Testis (tissue), 3 donors: Measurements from ENCODE around the gene RGS7. TPM values are rescaled to one million over a fixed set of nuclear protein-coding genes. Genes with fewer than 3 reads are reported as not detected.

ENCODE experiments used
- DNase-seq: peaks from one replicate; pipeline ENCODE4 v3.0.0-alpha.2; 2019
- H3K27ac ChIP-seq, 2 donors: fragments of 200-600 bp; sonication (generic); one replicate each; pipeline ENCODE4 v1.5.1; 2019
- H3K27me3 ChIP-seq: fragments of 200-600 bp; sonication (generic); one replicate; pipeline ENCODE4 v1.5.1; 2019
- H3K36me3 ChIP-seq: fragments of 200-600 bp; sonication (generic); one replicate; pipeline ENCODE4 v1.5.1; 2017; ENCODE audit warnings: low read depth; ENCODE audit errors: missing control alignments
- H3K4me1 ChIP-seq: fragments of 200-600 bp; sonication (generic); one replicate; pipeline ENCODE4 v1.5.1; 2019
- H3K4me3 ChIP-seq, 2 donors: fragments of 200-600 bp; sonication (generic); one replicate each; pipeline ENCODE4 v1.5.1; 2017 to 2019
- H3K9me3 ChIP-seq: fragments of 200-600 bp; sonication (generic); one replicate; pipeline ENCODE4 v1.5.1; 2017
- POLR2A ChIP-seq: fragments of 450-650 bp; IDR thresholded peaks from one replicate; pipeline ENCODE4 v1.6.1; 2017; ENCODE audit warnings: antibody characterized with exemption, mild to moderate bottlenecking, moderate library complexity
- WGBS, 2 donors: methylation state at CpG; one replicate each; pipeline ENCODE4 v1.1.5; 2018; 5-methylcytosine and 5-hydroxymethylcytosine counted together
- intact Hi-C: fragments of 100-400 bp; cut with DNase I; formaldehyde crosslinking; loops from one replicate; pipeline ENCODE4 v1.15.1; 2023; ENCODE audit warnings: low total_unique reads
- polyA plus RNA-seq: library from polyadenylated mRNA; stranded (reverse); fragments of 350-450 nt; fragmentation: Illumina TruSeq; extraction: RNeasy Lipid Tissue Mini Kit (QIAGEN cat#74804); gene quantifications from one replicate; pipeline ENCODE4 v1.2.3, GENCODE V29; 2014; ENCODE audit warnings: low read depth, low replicate concordance; ENCODE audit not compliant: insufficient read depth
- total RNA-seq, 2 donors: library from RNA; depleted of rRNA; stranded (reverse); fragments of >200 nt; gene quantifications; one replicate each; pipeline ENCODE4 v1.2.3, GENCODE V29; 2016
- TF ChIP-seq, protein P1 (sequence below), 3 experiments: fragments of 450-650 bp in 2 of 3; fragments of 200-600 bp in 1 of 3; sonication (generic) in 1 of 3; IDR thresholded peaks; one replicate each; pipeline ENCODE4 v1.5.1; 2016 to 2019; ENCODE audit warnings: antibody characterized with exemption in 3 of 3, mild to moderate bottlenecking in 2 of 3, moderate library complexity in 1 of 3

RGS7 gene
- total and polyA plus RNA-seq, 3 donors from 2014 or later, result 5.0 to 6.6 (median 5.4) TPM

DNA sequence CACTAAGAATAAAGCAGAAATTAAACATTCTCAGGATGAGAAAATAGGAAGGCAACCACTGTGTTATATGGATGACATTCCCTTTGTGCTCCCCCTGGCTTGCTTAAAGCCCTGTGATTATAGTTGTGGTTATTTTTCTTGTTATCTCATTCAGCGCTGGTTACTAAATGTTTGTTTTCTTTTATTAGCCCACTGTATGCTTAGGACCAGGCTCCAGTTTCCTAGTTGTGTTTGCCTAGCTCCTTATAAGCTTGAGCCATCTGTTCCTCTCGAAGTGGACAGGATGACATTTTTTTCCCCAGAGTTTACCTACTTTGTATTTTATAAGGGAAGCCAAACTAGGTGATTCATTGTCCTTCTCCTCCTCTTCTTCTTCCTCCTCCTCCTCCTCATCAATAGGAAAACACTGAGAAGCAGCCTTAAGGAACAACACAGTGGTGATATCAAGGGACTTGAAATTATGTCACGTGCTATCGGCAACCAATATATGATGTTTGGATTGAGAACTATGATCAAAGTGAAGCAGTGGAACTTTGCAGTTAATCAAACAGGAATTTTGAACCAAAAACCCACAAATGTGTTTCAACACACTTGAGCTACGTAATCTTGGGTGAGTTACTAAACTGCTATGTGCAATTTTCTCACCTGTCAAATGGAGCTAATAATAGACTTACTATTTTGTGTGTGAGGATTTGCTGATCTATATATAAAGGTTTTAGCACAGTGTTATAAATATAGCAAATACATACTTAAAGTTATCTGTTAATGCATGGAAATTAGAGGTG is 35.1 kb upstream of the RGS7 start:
- WGBS, 2 donors, result 84 to 91% methylated on average over 5 of the region's 5 CpGs
- DNase-seq, result no peak
- Histone ChIP-seq H3K9me3 (no peaks in the 10 kb centered on the region), H3K27ac (no peak overlapping the region), H3K4me1 (no peaks in the 10 kb centered on the region), H3K36me3 (no peaks in the 10 kb centered on the region), H3K27me3 (no peaks in the 10 kb centered on the region), H3K4me3 (no peak overlapping the region)
- TF ChIP-seq, protein P1, sequence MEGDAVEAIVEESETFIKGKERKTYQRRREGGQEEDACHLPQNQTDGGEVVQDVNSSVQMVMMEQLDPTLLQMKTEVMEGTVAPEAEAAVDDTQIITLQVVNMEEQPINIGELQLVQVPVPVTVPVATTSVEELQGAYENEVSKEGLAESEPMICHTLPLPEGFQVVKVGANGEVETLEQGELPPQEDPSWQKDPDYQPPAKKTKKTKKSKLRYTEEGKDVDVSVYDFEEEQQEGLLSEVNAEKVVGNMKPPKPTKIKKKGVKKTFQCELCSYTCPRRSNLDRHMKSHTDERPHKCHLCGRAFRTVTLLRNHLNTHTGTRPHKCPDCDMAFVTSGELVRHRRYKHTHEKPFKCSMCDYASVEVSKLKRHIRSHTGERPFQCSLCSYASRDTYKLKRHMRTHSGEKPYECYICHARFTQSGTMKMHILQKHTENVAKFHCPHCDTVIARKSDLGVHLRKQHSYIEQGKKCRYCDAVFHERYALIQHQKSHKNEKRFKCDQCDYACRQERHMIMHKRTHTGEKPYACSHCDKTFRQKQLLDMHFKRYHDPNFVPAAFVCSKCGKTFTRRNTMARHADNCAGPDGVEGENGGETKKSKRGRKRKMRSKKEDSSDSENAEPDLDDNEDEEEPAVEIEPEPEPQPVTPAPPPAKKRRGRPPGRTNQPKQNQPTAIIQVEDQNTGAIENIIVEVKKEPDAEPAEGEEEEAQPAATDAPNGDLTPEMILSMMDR (IDR thresholded peaks at IDR 0.05), result no peak
- no peak for TF ChIP-seq POLR2A
- intact Hi-C loops, result no loop called here

DNA sequence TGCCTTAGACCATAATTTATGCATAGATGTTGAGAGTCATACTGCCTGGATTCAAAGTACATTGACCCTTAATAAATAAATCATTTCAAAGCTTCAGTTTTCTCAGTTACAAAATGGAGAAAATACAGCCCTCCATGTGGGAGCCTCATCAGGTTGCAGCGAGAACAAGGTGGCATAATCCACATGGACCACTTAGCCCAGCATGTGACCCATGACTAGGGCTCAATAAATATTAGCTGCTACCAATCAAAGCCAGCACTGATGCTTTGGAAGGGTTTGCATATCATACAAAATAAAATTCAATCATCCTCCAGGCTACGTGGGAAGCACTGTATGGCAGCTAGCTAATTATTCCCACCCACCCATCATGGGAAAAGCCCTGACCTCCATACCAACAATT is 33.5 kb upstream of the RGS7 start:
- Histone ChIP-seq H3K27me3 (no peaks in the 10 kb centered on the region), H3K4me1 (no peaks in the 10 kb centered on the region), H3K36me3 (no peaks in the 10 kb centered on the region), H3K27ac (no peak overlapping the region), H3K4me3 (no peak overlapping the region), H3K9me3 (no peaks in the 10 kb centered on the region)
- 67 to 74% methylated on average over 2 of the region's 2 CpGs for WGBS, 2 donors
- DNase-seq, result no peak
- no peak for TF ChIP-seq POLR2A
- TF ChIP-seq, protein P1 (IDR thresholded peaks at IDR 0.05), result no peak
- intact Hi-C loops, result no loop called here

DNA sequence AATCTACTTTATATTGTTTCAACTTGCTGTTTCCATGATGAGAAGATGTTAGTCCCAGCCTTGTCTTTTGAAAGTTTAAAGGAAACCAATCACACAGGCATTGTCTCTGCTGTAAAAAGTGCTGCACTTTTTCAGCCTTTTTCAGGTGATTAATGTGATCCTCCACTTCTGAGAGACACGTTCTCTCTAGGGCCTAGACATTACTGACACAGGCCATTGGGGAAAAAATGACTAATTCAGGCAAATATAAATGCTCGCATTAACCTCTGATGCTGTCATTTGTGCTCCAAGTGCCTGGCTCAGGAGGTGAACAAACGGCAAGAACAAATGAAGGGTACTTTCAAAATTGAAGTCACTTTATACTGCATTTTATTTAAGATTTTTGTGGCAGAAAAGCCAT is 32.4 kb upstream of the RGS7 start:
- 47 to 63% methylated on average over 3 of the region's 3 CpGs for WGBS, 2 donors
- Histone ChIP-seq H3K9me3 (no peaks in the 10 kb centered on the region), H3K27me3 (no peaks in the 10 kb centered on the region), H3K4me1 (no peaks in the 10 kb centered on the region), H3K36me3 (no peaks in the 10 kb centered on the region), H3K4me3 (no peak overlapping the region), H3K27ac (no peak overlapping the region)
- intact Hi-C loops, result no loop called here
- TF ChIP-seq, protein P1 (IDR thresholded peaks at IDR 0.05), result no peak
- no peak for TF ChIP-seq POLR2A
- no peak for DNase-seq

DNA sequence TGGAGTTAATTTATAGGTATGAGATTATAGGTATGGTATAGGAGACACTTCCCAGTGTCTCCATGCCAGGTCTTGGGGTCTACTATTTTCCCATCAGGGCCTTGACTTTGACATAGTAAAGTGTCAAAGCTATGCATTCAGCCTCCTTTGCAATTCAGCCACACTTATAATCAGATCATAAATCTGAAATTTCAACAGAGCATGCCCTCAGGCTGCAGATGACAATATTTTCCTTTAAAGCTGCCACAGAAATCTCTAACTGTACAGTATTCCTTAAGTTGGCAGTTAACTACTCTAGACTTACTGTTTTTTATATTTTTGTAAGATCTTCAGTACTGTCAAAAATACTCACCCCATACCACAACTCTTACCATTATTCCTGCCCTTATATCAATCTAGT is 30.2 kb upstream of the RGS7 start:
- Histone ChIP-seq H3K4me1 (no peaks in the 10 kb centered on the region), H3K27ac (no peak overlapping the region), H3K27me3 (no peaks in the 10 kb centered on the region), H3K9me3 (no peaks in the 10 kb centered on the region), H3K36me3 (no peaks in the 10 kb centered on the region), H3K4me3 (no peak overlapping the region)
- no peak for TF ChIP-seq POLR2A
- TF ChIP-seq, protein P1 (IDR thresholded peaks at IDR 0.05), result no peak
- DNase-seq, result no peak
- intact Hi-C loops, result no loop called here

DNA sequence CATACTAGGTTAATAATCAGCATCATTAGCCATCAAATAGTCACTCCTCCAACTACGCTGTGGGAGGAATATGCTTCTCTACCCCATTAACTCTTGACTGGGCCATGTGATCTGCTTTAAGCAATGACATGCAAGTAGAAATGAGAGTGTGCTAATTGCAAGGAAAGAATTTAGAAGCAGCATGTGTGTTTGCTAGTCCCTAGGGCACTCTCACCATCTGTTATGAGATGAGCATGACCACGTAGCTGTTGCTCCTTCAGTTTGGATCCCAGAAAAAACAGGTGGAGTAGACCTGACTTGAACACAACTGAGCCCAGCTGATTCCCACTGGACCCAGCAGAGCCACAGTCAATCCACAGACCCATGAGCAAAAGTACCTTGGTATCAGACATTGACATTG is 19.7 kb upstream of the RGS7 start:
- Histone ChIP-seq H3K4me1 (no peaks in the 10 kb centered on the region), H3K4me3 (no peak overlapping the region), H3K36me3 (no peaks in the 10 kb centered on the region), H3K27me3 (no peaks in the 10 kb centered on the region), H3K27ac (no peak overlapping the region), H3K9me3 (no peaks in the 10 kb centered on the region)
- no peak for DNase-seq
- 53 to 73% methylated on average over 2 of the region's 2 CpGs for WGBS, 2 donors
- TF ChIP-seq, protein P1 (IDR thresholded peaks at IDR 0.05), result no peak
- TF ChIP-seq POLR2A, result no peak
- intact Hi-C loops, result no loop called here
